Mesothelial cell of epicardium (in vitro differentiated cells): ENCODE results near the gene TMEM119. TPM values are rescaled to one million over a fixed set of nuclear protein-coding genes. Genes with fewer than 3 reads are reported as not detected.
A peak's percentile ranks its signal among the peaks of the same experiment; 100 is the strongest.

Experiments used
- DNase-seq, 2 experiments: peaks; one replicate each; pipeline ENCODE4 v3.0.0; 2021; ENCODE audit warnings: low spot score in 2 of 2; ENCODE audit not compliant: unreplicated experiment in 2 of 2
- H3K27ac Mint-ChIP-seq: 2 replicates; pipeline ENCODE4 v1.8.0; 2021; ENCODE audit warnings: mixed read lengths
- H3K27me3 Mint-ChIP-seq: 2 replicates; pipeline ENCODE4 v1.8.0; 2021; ENCODE audit warnings: low read depth, mixed read lengths
- H3K36me3 Mint-ChIP-seq: 2 replicates; pipeline ENCODE4 v1.8.0; 2021; ENCODE audit warnings: mixed read lengths
- H3K4me1 Mint-ChIP-seq: 2 replicates; pipeline ENCODE4 v1.8.0; 2021; ENCODE audit warnings: mixed read lengths
- H3K4me3 Mint-ChIP-seq: 2 replicates; pipeline ENCODE4 v1.8.0; 2021; ENCODE audit warnings: mild to moderate bottlenecking, moderate library complexity, mixed read lengths
- H3K9me3 Mint-ChIP-seq: 2 replicates; pipeline ENCODE4 v1.8.0; 2021; ENCODE audit warnings: mixed read lengths
- total RNA-seq: library from RNA; stranded (reverse); gene quantifications from 3 replicates; pipeline ENCODE4 v1.2.1, GENCODE V29; 2021
- TF ChIP-seq, protein P1 (sequence below): fragments of 200-600 bp; sonication (generic); IDR thresholded peaks from one replicate; pipeline ENCODE4 v1.5.0; 2021; ENCODE audit warnings: antibody characterized with exemption; ENCODE audit not compliant: unreplicated experiment

TMEM119 gene
- total RNA-seq, 1 donor from 2014 or later, result 41.2 TPM

DNA sequence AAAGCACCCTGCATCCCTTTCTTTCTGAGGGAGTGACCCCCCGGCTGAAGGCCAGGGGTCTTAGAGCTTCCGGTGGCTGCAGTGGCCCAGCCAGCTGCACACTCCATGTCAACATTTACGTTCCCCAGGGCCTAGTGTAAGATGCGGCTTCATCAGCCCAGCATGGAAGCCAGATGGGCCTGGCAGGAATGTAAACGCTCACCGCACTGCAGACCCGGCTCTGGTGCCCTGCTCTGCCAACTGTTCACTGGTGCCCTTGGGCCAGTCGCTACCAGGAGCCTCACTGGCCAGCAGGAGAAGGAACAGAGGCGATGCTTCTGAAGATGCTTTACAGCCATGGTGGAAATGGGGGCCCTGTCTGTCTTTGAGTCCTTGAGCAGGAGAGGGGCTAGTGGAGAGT lies 8.6 kb upstream of the TMEM119 start:
- TF ChIP-seq, protein P1, sequence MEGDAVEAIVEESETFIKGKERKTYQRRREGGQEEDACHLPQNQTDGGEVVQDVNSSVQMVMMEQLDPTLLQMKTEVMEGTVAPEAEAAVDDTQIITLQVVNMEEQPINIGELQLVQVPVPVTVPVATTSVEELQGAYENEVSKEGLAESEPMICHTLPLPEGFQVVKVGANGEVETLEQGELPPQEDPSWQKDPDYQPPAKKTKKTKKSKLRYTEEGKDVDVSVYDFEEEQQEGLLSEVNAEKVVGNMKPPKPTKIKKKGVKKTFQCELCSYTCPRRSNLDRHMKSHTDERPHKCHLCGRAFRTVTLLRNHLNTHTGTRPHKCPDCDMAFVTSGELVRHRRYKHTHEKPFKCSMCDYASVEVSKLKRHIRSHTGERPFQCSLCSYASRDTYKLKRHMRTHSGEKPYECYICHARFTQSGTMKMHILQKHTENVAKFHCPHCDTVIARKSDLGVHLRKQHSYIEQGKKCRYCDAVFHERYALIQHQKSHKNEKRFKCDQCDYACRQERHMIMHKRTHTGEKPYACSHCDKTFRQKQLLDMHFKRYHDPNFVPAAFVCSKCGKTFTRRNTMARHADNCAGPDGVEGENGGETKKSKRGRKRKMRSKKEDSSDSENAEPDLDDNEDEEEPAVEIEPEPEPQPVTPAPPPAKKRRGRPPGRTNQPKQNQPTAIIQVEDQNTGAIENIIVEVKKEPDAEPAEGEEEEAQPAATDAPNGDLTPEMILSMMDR, result no peak
- DNase-seq, result no peak
- Mint-ChIP-seq H3K27me3 (no peaks in the 10 kb centered on the region), H3K4me3 (no peak overlapping the region), H3K9me3 (no peaks in the 10 kb centered on the region), H3K4me1 (peaks cover 7% of the 10 kb centered on the region), H3K36me3 (no peaks in the 10 kb centered on the region), H3K27ac (no peak overlapping the region)

DNA sequence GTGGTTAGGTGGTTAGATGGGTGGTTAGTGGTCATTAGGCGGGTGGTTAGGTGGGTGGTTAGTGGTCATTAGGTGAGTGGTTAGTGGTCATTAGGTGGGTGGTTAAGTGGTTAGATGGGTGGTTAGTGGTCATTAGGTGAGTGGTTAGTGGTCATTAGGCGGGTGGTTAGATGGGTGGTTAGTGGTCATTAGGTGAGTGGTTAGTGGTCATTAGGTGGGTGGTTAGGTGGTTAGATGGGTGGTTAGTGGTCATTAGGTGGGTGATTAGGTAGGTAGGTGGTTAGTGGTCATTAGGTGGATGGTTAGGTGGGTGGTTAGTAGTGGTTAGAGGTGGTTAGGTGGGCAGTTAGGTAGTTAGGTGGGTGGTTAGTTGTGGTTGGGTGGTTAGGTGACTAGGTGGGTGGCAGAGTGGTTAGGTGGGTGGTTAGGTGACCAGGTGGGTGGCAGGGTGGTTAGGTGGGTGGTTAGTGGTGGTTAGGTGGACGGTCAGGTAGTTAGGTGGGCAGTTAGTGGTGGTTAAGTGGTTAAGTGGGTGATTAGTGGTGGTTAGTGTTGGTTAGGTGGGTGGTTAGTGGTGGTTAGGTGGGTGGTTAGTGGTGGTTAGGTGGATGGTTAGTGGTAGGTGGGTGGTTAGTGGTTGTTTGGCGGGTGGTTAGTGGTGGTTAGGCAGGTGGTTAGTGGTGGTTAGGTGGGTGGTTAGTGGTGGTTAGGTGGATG lies 8.0 kb upstream of the TMEM119 start:
- H3K9me3 Mint-ChIP-seq, result no peaks in the 10 kb centered on the region

DNA sequence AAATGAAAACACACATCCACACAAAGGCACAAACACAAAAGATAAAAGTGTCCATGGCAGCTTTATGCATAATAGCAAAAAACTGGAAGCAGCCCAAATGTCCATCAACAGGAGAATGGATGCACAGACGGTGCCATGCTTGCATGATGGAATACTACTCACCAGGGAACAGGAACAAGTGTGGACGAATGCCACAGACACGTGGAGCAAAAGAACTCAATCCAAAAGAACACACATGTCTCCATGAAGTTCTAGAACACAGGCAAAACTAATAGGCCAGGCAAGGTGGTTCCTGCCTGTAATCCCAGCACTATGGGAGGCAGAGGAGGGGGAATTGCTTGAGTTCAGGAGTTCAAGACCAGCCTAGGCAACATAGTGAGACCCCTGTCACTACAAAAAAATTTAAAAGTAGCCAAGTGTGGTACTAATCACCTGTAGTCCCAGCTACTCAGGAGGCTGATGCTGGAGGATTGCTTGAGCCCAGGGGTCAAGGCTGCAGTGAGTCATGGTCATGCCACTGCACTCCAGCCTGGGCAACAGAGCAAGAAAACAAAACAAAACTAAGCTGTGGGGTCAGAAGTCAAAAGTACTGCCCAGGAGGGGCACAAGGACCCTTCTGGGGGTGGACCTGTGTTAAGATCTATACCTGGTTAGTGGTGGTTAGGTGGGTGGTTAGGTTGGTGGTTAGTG lies 7.3 kb upstream of the TMEM119 start:
- H3K27me3 Mint-ChIP-seq, result no peaks in the 10 kb centered on the region
- no peak overlapping the region for H3K4me3 Mint-ChIP-seq
- TF ChIP-seq, protein P1, result no peak
- no peaks in the 10 kb centered on the region for H3K36me3 Mint-ChIP-seq
- H3K4me1 Mint-ChIP-seq, result peaks cover 7% of the 10 kb centered on the region
- DNase-seq, result no peak
- H3K27ac Mint-ChIP-seq, result no peak overlapping the region
- H3K9me3 Mint-ChIP-seq, result no peaks in the 10 kb centered on the region

More for the DNA sequence above, 8.0 kb upstream of the TMEM119 start:
- TF ChIP-seq, protein P1, result no peak
- DNase-seq, result no peak
- H3K4me1 Mint-ChIP-seq, result peaks cover 7% of the 10 kb centered on the region
- H3K27ac Mint-ChIP-seq, result no peak overlapping the region
- no peaks in the 10 kb centered on the region for H3K27me3 Mint-ChIP-seq
- H3K4me3 Mint-ChIP-seq, result no peak overlapping the region
- H3K36me3 Mint-ChIP-seq, result no peaks in the 10 kb centered on the region

DNA sequence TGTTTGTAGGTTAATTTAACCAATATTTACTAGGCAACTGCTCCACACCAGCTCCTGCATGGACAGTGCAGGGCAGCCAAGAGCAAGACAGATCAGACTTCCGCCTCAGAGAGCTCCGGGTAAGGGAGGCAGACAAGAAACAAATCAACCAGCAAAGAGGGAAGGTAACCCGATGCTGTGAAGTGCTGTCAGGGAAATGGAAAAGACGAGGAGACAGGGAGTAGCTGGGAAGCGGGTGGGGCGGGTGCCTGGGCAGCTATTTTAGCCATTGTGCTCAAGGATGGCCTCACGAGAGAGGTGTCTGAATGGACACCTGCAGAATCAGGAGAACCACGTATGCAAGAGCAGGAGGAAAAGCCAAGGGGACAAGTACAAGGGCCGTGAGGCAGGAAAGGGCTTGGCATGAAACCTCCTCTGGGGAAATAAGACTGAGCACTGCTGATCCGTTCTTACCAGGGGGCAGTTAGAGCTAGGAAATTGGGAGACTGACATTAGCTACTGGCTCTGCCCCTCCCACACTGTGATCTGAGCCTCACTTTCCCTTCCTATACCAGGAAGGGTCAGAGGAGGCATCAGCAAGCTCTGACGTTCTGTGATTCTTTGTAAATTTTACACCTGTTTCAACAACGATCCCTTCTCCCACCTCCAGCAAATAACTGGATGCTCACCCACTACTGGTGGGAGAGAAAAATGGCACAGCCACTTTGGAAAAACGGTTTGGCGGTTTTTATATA lies 6.5 kb upstream of the TMEM119 start:
- no peaks in the 10 kb centered on the region for H3K36me3 Mint-ChIP-seq
- no peak for DNase-seq

DNA sequence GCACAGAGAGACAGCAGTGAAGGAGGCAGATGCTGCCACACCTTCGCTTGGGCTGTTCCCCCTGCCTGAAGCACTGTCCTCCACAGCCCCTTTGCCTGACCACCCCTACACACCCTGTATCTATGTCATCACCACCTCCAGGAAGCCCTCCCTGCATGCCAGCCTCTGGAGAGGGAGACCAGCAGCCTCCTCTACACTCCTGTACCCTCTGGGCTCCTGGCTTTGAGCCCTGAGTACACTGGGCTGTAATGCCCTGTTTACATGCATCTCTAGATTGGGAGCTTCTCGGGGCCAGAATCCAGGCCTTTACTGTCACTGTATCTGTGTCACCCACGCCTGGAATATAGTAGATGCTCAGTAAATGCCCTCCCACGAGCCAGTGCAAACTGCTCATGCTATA lies 5.9 kb upstream of the TMEM119 start:
- Mint-ChIP-seq H3K36me3 (no peaks in the 10 kb centered on the region), H3K4me1 (peaks cover 7% of the 10 kb centered on the region), H3K9me3 (no peaks in the 10 kb centered on the region), H3K27ac (peak overlapping the region; percentile 32), H3K4me3 (no peak overlapping the region), H3K27me3 (no peaks in the 10 kb centered on the region)
- no peak for DNase-seq
- TF ChIP-seq, protein P1, result no peak

More for the DNA sequence above, 6.5 kb upstream of the TMEM119 start:
- Mint-ChIP-seq H3K27ac (peak overlapping the region; percentile 32), H3K27me3 (no peaks in the 10 kb centered on the region), H3K4me1 (peaks cover 7% of the 10 kb centered on the region), H3K9me3 (no peaks in the 10 kb centered on the region), H3K4me3 (no peak overlapping the region)
- TF ChIP-seq, protein P1, result no peak
